NCI-H2196 treated with DMSO at 0.1 percent for 48 hours (cell line): ENCODE data around the gene LRRC1.

ENCODE experiments used
- DNase-seq: peaks from one replicate; lab custom pipeline; 2025; ENCODE audit not compliant: unreplicated experiment; lab: John Stamatoyannopoulos, UW

Gene LRRC1

GRCh38 chr6:53878808-53879207 is 84.0 kb downstream of the LRRC1 start:
- DNase-seq, result no peak

- DNase-seq, result no peak
These were observed 84.8 kb downstream of the LRRC1 start for GRCh38 chr6:53879608-53880007.

- DNase-seq, result no peak
These were observed 92.5 kb downstream of the LRRC1 start for GRCh38 chr6:53887316-53887715.

- DNase-seq, result no peak
These were observed 94.1 kb downstream of the LRRC1 start for GRCh38 chr6:53888931-53889330.

- DNase-seq, result no peak
These were observed 94.6 kb downstream of the LRRC1 start for GRCh38 chr6:53889365-53889764.

GRCh38 chr6:53892707-53893106 is 97.9 kb downstream of the LRRC1 start:
- DNase-seq, result no peak

GRCh38 chr6:53894091-53894490 is 99.3 kb downstream of the LRRC1 start:
- DNase-seq, result no peak

- no peak for DNase-seq
These were observed 101.4 kb downstream of the LRRC1 start for GRCh38 chr6:53896196-53896595.

GRCh38 chr6:53898026-53898795 is 103.4 kb downstream of the LRRC1 start:
- no peak for DNase-seq

GRCh38 chr6:53899512-53899911 is 104.7 kb downstream of the LRRC1 start:
- no peak for DNase-seq

GRCh38 chr6:53903357-53903756 is 108.6 kb downstream of the LRRC1 start:
- no peak for DNase-seq

- no peak for DNase-seq
These were observed 111.3 kb downstream of the LRRC1 start for GRCh38 chr6:53906103-53906502.

- DNase-seq, result no peak
These were observed 112.0 kb downstream of the LRRC1 start for GRCh38 chr6:53906842-53907241.

GRCh38 chr6:53910834-53911233 is 116.0 kb downstream of the LRRC1 start:
- no peak for DNase-seq

- DNase-seq, result no peak
These were observed 117.9 kb downstream of the LRRC1 start for GRCh38 chr6:53912661-53913060.

GRCh38 chr6:53913286-53913685 is 118.5 kb downstream of the LRRC1 start:
- no peak for DNase-seq

- DNase-seq, result no peak
These were observed 120.4 kb downstream of the LRRC1 start for GRCh38 chr6:53915026-53915691.

GRCh38 chr6:53916804-53917463 is 122.1 kb downstream of the LRRC1 start:
- no peak for DNase-seq

- DNase-seq, result no peak
These were observed 122.6 kb downstream of the LRRC1 start for GRCh38 chr6:53917464-53917842.

- DNase-seq, result no peak
These were observed 124.2 kb downstream of the LRRC1 start for GRCh38 chr6:53918854-53919510.

GRCh38 chr6:53919881-53920360 is 125.1 kb downstream of the LRRC1 start:
- DNase-seq, result no peak
